ENCODE data around the gene SFXN3.

GRCh38 chr10:101010329-101010728 lies 20.7 kb upstream of the SFXN3 start:
- TF ChIP-seq GATA2 (IDR thresholded peaks at IDR 0.05; ENCODE audit: low read depth, low read length): no peak
- TF ChIP-seq GATA3 (IDR thresholded peaks at IDR 0.05; ENCODE audit: low read depth, low read length): no peak

Measured in SH-SY5Y (cell line).